Psoas muscle (tissue), 8 donors: Measurements from ENCODE around the gene BRIP1. TPM values are rescaled to one million over a fixed set of nuclear protein-coding genes. Genes with fewer than 3 reads are reported as not detected.

Experiments
- ATAC-seq, 4 donors: fragments of 200-7000 bp; cut with Tn5 transposase; one replicate each; pipeline ENCODE4 v1.9.1; 2020; ENCODE audit warnings: moderate library complexity in 3 of 4, mild to moderate bottlenecking in 2 of 4
- DNase-seq, 2 donors: peaks; one replicate each; pipeline ENCODE4 v3.0.0-alpha.2; 2020
- H3K27ac ChIP-seq: fragments of 200-600 bp; one replicate; pipeline ENCODE4 v1.8.0; 2022
- H3K27me3 ChIP-seq, 3 donors: fragments of 200-600 bp in 1 of 3; one replicate each; pipeline versions ENCODE4 v1.6.1 to v1.8.0; 2013 to 2022; ENCODE audit warnings: low read length in 2 of 3, mild to moderate bottlenecking in 2 of 3, moderate library complexity in 1 of 3; ENCODE audit not compliant: insufficient read depth in 3 of 3
- H3K36me3 ChIP-seq, 2 donors: fragments of 200-600 bp in 1 of 2; one replicate each; pipeline versions ENCODE4 v1.6.1 to v1.8.0; 2013 to 2022; ENCODE audit warnings: low read depth in 1 of 2, mild to moderate bottlenecking in 1 of 2, moderate library complexity in 1 of 2; ENCODE audit not compliant: insufficient read depth in 1 of 2
- H3K4me1 ChIP-seq: fragments of 200-600 bp; one replicate; pipeline ENCODE4 v1.8.0; 2022
- H3K4me3 ChIP-seq: fragments of 200-600 bp; one replicate; pipeline ENCODE4 v1.8.0; 2022; ENCODE audit warnings: mild to moderate bottlenecking
- H3K9me3 ChIP-seq: fragments of 200-600 bp; one replicate; pipeline ENCODE4 v1.8.0; 2022
- CTCF ChIP-seq: fragments of 200-600 bp; IDR thresholded peaks from one replicate; pipeline ENCODE4 v1.8.0; 2022; ENCODE audit warnings: antibody characterized with exemption
- WGBS, 3 donors: extraction: QIAGEN DNeasy Blood & Tissue Kit; methylation state at CpG; one replicate each; pipeline versions ENCODE4 v1.1.6 to v1.1.7; 2013; 5-methylcytosine and 5-hydroxymethylcytosine counted together
- intact Hi-C, 2 donors: fragments of 100-400 bp; cut with DNase I; formaldehyde crosslinking; loops; one replicate each; pipeline versions ENCODE4 v1.11.0 to v1.14.2; 2022
- polyA plus RNA-seq, 3 donors: library from polyadenylated mRNA; stranded (reverse); fragments of 200-250 nt; gene quantifications; one replicate each; pipeline ENCODE4 v1.2.3, GENCODE V29; 2013
- total RNA-seq, 4 donors: library from RNA; stranded (reverse); fragmentation: NEBNext Ultra II Directional in 2 of 4; extraction: Animal tissue kit (Norgen Biotek cat#: 25700) in 2 of 4; gene quantifications; one replicate each; pipeline versions ENCODE4 v1.2.1 to v1.2.4, GENCODE V29; 2021 to 2023
- donor health status: healthy with polysubstance abuse.
- donor health status: DM: no; HTN: no; CAD: no; lungs with moderate emphysema.
- donor health status: Bipolar disorder and iron deficiency.
- donor health status: healthy.
- donor health status: DM: yes; HTN: yes; CAD: no.
- donor health status: DM: no; HTN: no; CAD: no.
- donor health status: DM: no; HTN: no; CAD: no.
- donor health status: DM: yes; HTN: yes; CAD: no.

Gene BRIP1
- total and polyA plus RNA-seq, 7 donors = 0.03 to 0.40 (median 0.19) TPM; not detected in 1

- H3K9me3 ChIP-seq = no peaks in the 10 kb centered on the region
- no peak overlapping the region for H3K4me3 ChIP-seq
- no peak for TF ChIP-seq CTCF
- no peaks in the 10 kb centered on the region for H3K4me1 ChIP-seq
- WGBS, 3 donors = 94 to 97% (median 95%) methylated on average over 1 of the region's 1 CpG
- H3K27me3 ChIP-seq = no peaks in the 10 kb centered on the region
- DNase-seq = no peak
- no peak overlapping the region for H3K27ac ChIP-seq
- no peaks in the 10 kb centered on the region for H3K36me3 ChIP-seq
- no peak for ATAC-seq
- intact Hi-C loops = no loop called here
Observed at GRCh38 chr17:61686113-61686512, 177.2 kb downstream of the BRIP1 start.

GRCh38 chr17:61684818-61685217 is 178.5 kb downstream of the BRIP1 start:
- WGBS, 3 donors = 95 to 97% (median 97%) methylated on average over 5 of the region's 5 CpGs
- H3K36me3 ChIP-seq = no peaks in the 10 kb centered on the region

GRCh38 chr17:61684172-61684571 is 179.2 kb downstream of the BRIP1 start:
- no peak overlapping the region for H3K27ac ChIP-seq
- H3K9me3 ChIP-seq = no peaks in the 10 kb centered on the region
- H3K27me3 ChIP-seq = no peaks in the 10 kb centered on the region
- no peaks in the 10 kb centered on the region for H3K36me3 ChIP-seq
- H3K4me1 ChIP-seq = no peaks in the 10 kb centered on the region
- intact Hi-C loops = no loop called here
- DNase-seq (no peak), ATAC-seq (no peak)
- TF ChIP-seq CTCF = no peak
- WGBS, 3 donors = 83 to 87% (median 86%) methylated on average over 1 of the region's 1 CpG
- H3K4me3 ChIP-seq = no peak overlapping the region

More at GRCh38 chr17:61684818-61685217, 178.5 kb downstream of the BRIP1 start:
- intact Hi-C loops = no loop called here
- Histone ChIP-seq H3K27me3 (no peaks in the 10 kb centered on the region), H3K9me3 (no peaks in the 10 kb centered on the region), H3K27ac (no peak overlapping the region), H3K4me1 (no peaks in the 10 kb centered on the region), H3K4me3 (no peak overlapping the region)
- TF ChIP-seq CTCF = no peak
- no peak for ATAC-seq
- no peak for DNase-seq

GRCh38 chr17:61683466-61683865 is 179.9 kb downstream of the BRIP1 start:
- ATAC-seq = no peak
- H3K36me3 ChIP-seq = no peaks in the 10 kb centered on the region
- H3K4me3 ChIP-seq = no peak overlapping the region
- H3K27ac ChIP-seq = no peak overlapping the region
- no peak for DNase-seq
- WGBS, 3 donors = 92 to 96% (median 95%) methylated on average over 2 of the region's 2 CpGs
- no peak for TF ChIP-seq CTCF
- H3K9me3 ChIP-seq = no peaks in the 10 kb centered on the region
- H3K27me3 ChIP-seq = no peaks in the 10 kb centered on the region
- intact Hi-C loops = no loop called here
- no peaks in the 10 kb centered on the region for H3K4me1 ChIP-seq

- ATAC-seq (no peak), DNase-seq (no peak)
- no peaks in the 10 kb centered on the region for H3K9me3 ChIP-seq
- no peaks in the 10 kb centered on the region for H3K36me3 ChIP-seq
- intact Hi-C loops = no loop called here
- WGBS, 3 donors = 92 to 94% (median 93%) methylated on average over 10 of the region's 10 CpGs
- H3K27me3 ChIP-seq = no peaks in the 10 kb centered on the region
- TF ChIP-seq CTCF = no peak
- no peak overlapping the region for H3K4me3 ChIP-seq
- H3K4me1 ChIP-seq = no peaks in the 10 kb centered on the region
- H3K27ac ChIP-seq = no peak overlapping the region
Observed at GRCh38 chr17:61680921-61681320, 182.4 kb downstream of the BRIP1 start.
